ENCODE results near the gene TSPEAR. TPM values are rescaled to one million over a fixed set of nuclear protein-coding genes. Genes with fewer than 3 reads are reported as not detected.

The TSPEAR gene
- total and polyA plus RNA-seq, 2 donors (not counting 1 experiment from before 2014, with no cell fraction given): not detected

- no peak overlapping the region for H3K9ac ChIP-seq (ENCODE audit: low read length)
- no peak for TF ChIP-seq EZH2 (IDR thresholded peaks at IDR 0.05; ENCODE audit: borderline replicate concordance, insufficient read depth, low read depth, low read length, poor library complexity, severe bottlenecking)
- TF ChIP-seq CTCF (IDR thresholded peaks at IDR 0.05): no peak
- H3K79me2 ChIP-seq (ENCODE audit: control insufficient read depth, insufficient read depth, low read length): no peaks in the 10 kb centered on the region
- Mint-ChIP-seq H3K27me3 (peaks cover 32% of the 10 kb centered on the region), H3K27ac (no peak overlapping the region), H3K4me1 (no peaks in the 10 kb centered on the region), H3K9me3 (ENCODE audit: insufficient read depth) (peaks cover 19% of the 10 kb centered on the region), H3K4me3 (no peak overlapping the region)
- ATAC-seq (ENCODE audit: low read depth): no peak
- ChIA-PET POLR2A (no interaction called here), CTCF (no interaction called here)
- H3K4me3 ChIP-seq (ENCODE audit: control extremely low read depth in 1 of 5, extremely low read depth in 1 of 5, insufficient read depth in 1 of 5, low read depth in 2 of 5, low read length in 4 of 5): no peak overlapping the region
- H3K36me3 ChIP-seq (replicated peaks in 1 of 2; ENCODE audit: control extremely low read depth in 1 of 2, control insufficient read depth in 1 of 2, extremely low read depth in 1 of 2, insufficient read depth in 2 of 2, low read length in 1 of 2): no peaks in the 10 kb centered on the region
- H3K9me3 ChIP-seq (ENCODE audit: control extremely low read depth in 1 of 3, control insufficient read depth in 2 of 3, insufficient read depth in 1 of 3, low read length in 2 of 3): peaks cover 4 to 29% (median 25%) of the 10 kb centered on the region in 3 donors
- no peak overlapping the region for H3K4me2 ChIP-seq (replicated peaks; ENCODE audit: low read depth, low read length, poor library complexity, severe bottlenecking)
- H2AFZ ChIP-seq (ENCODE audit: insufficient read depth, low read depth, low read length, poor library complexity, severe bottlenecking): no peak overlapping the region
- H4K20me1 ChIP-seq (ENCODE audit: control insufficient read depth, insufficient read depth, low read length, poor library complexity, severe bottlenecking): no peaks in the 10 kb centered on the region
- no peak overlapping the region for H3K27ac ChIP-seq (ENCODE audit: low read length in 2 of 2)
- no peak for DNase-seq
- intact Hi-C loops (cut with micrococcal nuclease): no loop called here
- H3K27me3 ChIP-seq (replicated peaks in 1 of 4; ENCODE audit: control extremely low read depth in 1 of 4, control insufficient read depth in 3 of 4, insufficient read depth in 4 of 4, low read length in 3 of 4): peaks cover 0 to 6% (median 0%) of the 10 kb centered on the region in 4 experiments
- no peaks in the 10 kb centered on the region for H3K4me1 ChIP-seq (ENCODE audit: control insufficient read depth in 2 of 2, insufficient read depth in 2 of 2, low read length in 2 of 2)
Observed at GRCh38 chr21:44609193-44609592, 102.2 kb downstream of the TSPEAR start.

GRCh38 chr21:44606495-44606894, 104.9 kb downstream of the TSPEAR start:
- Histone ChIP-seq H3K9ac (ENCODE audit: low read length) (no peak overlapping the region), H2AFZ (ENCODE audit: insufficient read depth, low read depth, low read length, poor library complexity, severe bottlenecking) (no peak overlapping the region), H3K4me2 (replicated peaks; ENCODE audit: low read depth, low read length, poor library complexity, severe bottlenecking) (no peak overlapping the region), H4K20me1 (ENCODE audit: control insufficient read depth, insufficient read depth, low read length, poor library complexity, severe bottlenecking) (no peaks in the 10 kb centered on the region), H3K9me3 (ENCODE audit: control extremely low read depth in 1 of 3, control insufficient read depth in 2 of 3, insufficient read depth in 1 of 3, low read length in 2 of 3) (peaks cover 4 to 27% (median 20%) of the 10 kb centered on the region in 3 donors), H3K4me3 (ENCODE audit: control extremely low read depth in 1 of 5, extremely low read depth in 1 of 5, insufficient read depth in 1 of 5, low read depth in 2 of 5, low read length in 4 of 5) (no peak overlapping the region), H3K27ac (ENCODE audit: low read length in 2 of 2) (no peak overlapping the region), H3K36me3 (replicated peaks in 1 of 2; ENCODE audit: control extremely low read depth in 1 of 2, control insufficient read depth in 1 of 2, extremely low read depth in 1 of 2, insufficient read depth in 2 of 2, low read length in 1 of 2) (no peaks in the 10 kb centered on the region), H3K27me3 (replicated peaks in 1 of 4; ENCODE audit: control extremely low read depth in 1 of 4, control insufficient read depth in 3 of 4, insufficient read depth in 4 of 4, low read length in 3 of 4) (peaks cover 0 to 10% (median 3%) of the 10 kb centered on the region in 4 experiments), H3K79me2 (ENCODE audit: control insufficient read depth, insufficient read depth, low read length) (no peaks in the 10 kb centered on the region), H3K4me1 (ENCODE audit: control insufficient read depth in 2 of 2, insufficient read depth in 2 of 2, low read length in 2 of 2) (no peaks in the 10 kb centered on the region)
- Mint-ChIP-seq H3K4me3 (no peak overlapping the region), H3K27me3 (peaks cover 39% of the 10 kb centered on the region), H3K4me1 (no peaks in the 10 kb centered on the region), H3K27ac (no peak overlapping the region), H3K9me3 (ENCODE audit: insufficient read depth) (peaks cover 17% of the 10 kb centered on the region)
- POLR2A ChIA-PET: no interaction called here
- CTCF ChIA-PET: no interaction called here
- intact Hi-C loops (cut with micrococcal nuclease): no loop called here
- WGBS (ENCODE audit: insufficient coverage): 85% methylated on average over 2 of the region's 4 CpGs
- ATAC-seq (ENCODE audit: low read depth): no peak
- no peak for TF ChIP-seq EZH2 (IDR thresholded peaks at IDR 0.05; ENCODE audit: borderline replicate concordance, insufficient read depth, low read depth, low read length, poor library complexity, severe bottlenecking)
- TF ChIP-seq CTCF (IDR thresholded peaks at IDR 0.05): no peak
- no peak for DNase-seq

Measured in B cell (primary cell).